ENCODE data around the gene AK2. TPM values are rescaled to one million over a fixed set of nuclear protein-coding genes. Genes with fewer than 3 reads are reported as not detected.

Gene AK2
- total RNA-seq, 2 donors from 2014 or later = 114 to 118 TPM

DNA sequence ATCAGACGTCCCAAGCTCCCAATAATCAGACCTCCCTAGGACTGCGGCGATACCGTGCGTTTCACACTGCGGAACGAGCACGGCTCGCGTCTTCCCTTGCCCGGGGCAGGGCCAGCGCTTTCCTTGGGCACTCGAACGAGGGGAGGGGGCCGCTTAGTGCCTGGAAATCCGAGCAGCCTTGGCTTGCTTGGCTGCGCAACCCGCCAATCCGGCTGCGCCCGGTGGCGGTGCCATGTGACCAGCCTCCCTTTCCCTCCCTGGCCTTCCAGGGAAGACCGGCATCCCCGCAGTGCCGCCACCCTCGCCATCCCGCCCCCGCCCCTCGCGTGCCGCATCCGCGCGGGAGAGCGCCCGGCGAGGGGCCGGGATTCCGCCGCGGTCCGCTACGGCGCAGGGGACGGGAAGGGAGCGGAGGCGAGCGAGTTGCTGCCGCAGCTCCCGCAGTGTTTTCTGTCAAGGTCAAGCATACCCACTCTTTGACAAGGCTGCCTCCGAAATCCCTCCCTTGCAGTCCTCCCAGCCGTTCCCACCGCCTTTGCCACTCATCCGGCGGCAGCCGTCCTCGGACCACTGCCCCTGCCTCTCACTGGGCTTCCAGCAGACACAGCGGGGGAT is 63.8 kb downstream of the AK2 start:
- peak; percentile 94 for DNase-seq
- Histone ChIP-seq H3K27ac (ENCODE audit: low read depth, low read length) (no peak overlapping the region), H3K4me3 (ENCODE audit: low read length) (peak overlapping the region; percentile 80), H3K27me3 (ENCODE audit: control insufficient read depth, insufficient read depth, low read length, poor library complexity, severe bottlenecking) (peaks cover 38% of the 10 kb centered on the region), H3K36me3 (ENCODE audit: control insufficient read depth, insufficient read depth, low read length) (no peaks in the 10 kb centered on the region), H3K4me1 (ENCODE audit: control insufficient read depth, insufficient read depth, low read length) (no peaks in the 10 kb centered on the region), H3K9ac (ENCODE audit: extremely low read depth, low read length, poor library complexity, severe bottlenecking) (peak overlapping the region; percentile 47), H3K9me3 (ENCODE audit: control insufficient read depth, low read length) (no peaks in the 10 kb centered on the region)
- peaks cover 6% of the 10 kb centered on the region for H3K4me1 Mint-ChIP-seq
- peaks cover 2% of the 10 kb centered on the region for H3K36me3 Mint-ChIP-seq (ENCODE audit: low read depth)
- TF ChIP-seq, protein P1, sequence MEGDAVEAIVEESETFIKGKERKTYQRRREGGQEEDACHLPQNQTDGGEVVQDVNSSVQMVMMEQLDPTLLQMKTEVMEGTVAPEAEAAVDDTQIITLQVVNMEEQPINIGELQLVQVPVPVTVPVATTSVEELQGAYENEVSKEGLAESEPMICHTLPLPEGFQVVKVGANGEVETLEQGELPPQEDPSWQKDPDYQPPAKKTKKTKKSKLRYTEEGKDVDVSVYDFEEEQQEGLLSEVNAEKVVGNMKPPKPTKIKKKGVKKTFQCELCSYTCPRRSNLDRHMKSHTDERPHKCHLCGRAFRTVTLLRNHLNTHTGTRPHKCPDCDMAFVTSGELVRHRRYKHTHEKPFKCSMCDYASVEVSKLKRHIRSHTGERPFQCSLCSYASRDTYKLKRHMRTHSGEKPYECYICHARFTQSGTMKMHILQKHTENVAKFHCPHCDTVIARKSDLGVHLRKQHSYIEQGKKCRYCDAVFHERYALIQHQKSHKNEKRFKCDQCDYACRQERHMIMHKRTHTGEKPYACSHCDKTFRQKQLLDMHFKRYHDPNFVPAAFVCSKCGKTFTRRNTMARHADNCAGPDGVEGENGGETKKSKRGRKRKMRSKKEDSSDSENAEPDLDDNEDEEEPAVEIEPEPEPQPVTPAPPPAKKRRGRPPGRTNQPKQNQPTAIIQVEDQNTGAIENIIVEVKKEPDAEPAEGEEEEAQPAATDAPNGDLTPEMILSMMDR (conservative IDR thresholded peaks at IDR 0.05) = no peak
- H3K27ac Mint-ChIP-seq = no peak overlapping the region
- H3K27me3 Mint-ChIP-seq (ENCODE audit: insufficient read depth) = peaks cover 59% of the 10 kb centered on the region
- peak overlapping the region; percentile 53 for H3K4me3 Mint-ChIP-seq
- 2 to 4% methylated on average over 22 to 57 of the region's 58 CpGs for WGBS, 2 experiments (ENCODE audit: insufficient coverage in 1 of 2, insufficient read length in 1 of 2)
- peaks cover 19% of the 10 kb centered on the region for H3K9me3 Mint-ChIP-seq

DNA sequence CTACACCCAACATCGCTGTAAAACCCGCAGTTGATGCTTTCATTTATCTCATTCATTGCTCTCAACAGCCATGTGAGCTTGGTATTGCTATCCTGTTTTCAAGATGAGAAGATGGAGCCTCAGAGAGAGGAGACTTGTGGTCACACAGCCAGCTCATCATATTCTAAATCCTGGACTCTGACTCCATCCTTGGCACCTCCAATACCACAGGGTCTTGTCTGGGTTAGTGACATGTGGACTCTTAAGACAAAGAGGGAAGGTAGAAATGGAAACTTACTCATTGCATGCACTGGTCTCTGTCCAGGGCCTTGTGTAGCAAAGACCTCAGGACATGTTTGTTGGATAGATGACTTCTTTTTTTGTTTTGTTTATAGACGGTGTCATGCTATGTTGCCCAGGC is 65.1 kb downstream of the AK2 start:
- no peak overlapping the region for H3K27ac Mint-ChIP-seq
- H3K4me3 ChIP-seq (ENCODE audit: low read length) = no peak overlapping the region
- peaks cover 6% of the 10 kb centered on the region for H3K4me1 Mint-ChIP-seq
- no peaks in the 10 kb centered on the region for H3K9me3 ChIP-seq (ENCODE audit: control insufficient read depth, low read length)
- peaks cover 2% of the 10 kb centered on the region for H3K36me3 Mint-ChIP-seq (ENCODE audit: low read depth)
- H3K4me3 Mint-ChIP-seq = no peak overlapping the region
- TF ChIP-seq, protein P1 (conservative IDR thresholded peaks at IDR 0.05) = no peak
- peaks cover 65% of the 10 kb centered on the region for H3K27me3 Mint-ChIP-seq (ENCODE audit: insufficient read depth)
- H3K27me3 ChIP-seq (ENCODE audit: control insufficient read depth, insufficient read depth, low read length, poor library complexity, severe bottlenecking) = peaks cover 43% of the 10 kb centered on the region
- WGBS, 2 experiments (ENCODE audit: insufficient coverage in 1 of 2, insufficient read length in 1 of 2) = 94 to 96% methylated on average over 3 of the region's 3 CpGs
- H3K27ac ChIP-seq (ENCODE audit: low read depth, low read length) = no peak overlapping the region
- H3K9me3 Mint-ChIP-seq = peaks cover 17% of the 10 kb centered on the region
- DNase-seq = no peak
- no peak overlapping the region for H3K9ac ChIP-seq (ENCODE audit: extremely low read depth, low read length, poor library complexity, severe bottlenecking)
- no peaks in the 10 kb centered on the region for H3K36me3 ChIP-seq (ENCODE audit: control insufficient read depth, insufficient read depth, low read length)
- H3K4me1 ChIP-seq (ENCODE audit: control insufficient read depth, insufficient read depth, low read length) = no peaks in the 10 kb centered on the region

DNA sequence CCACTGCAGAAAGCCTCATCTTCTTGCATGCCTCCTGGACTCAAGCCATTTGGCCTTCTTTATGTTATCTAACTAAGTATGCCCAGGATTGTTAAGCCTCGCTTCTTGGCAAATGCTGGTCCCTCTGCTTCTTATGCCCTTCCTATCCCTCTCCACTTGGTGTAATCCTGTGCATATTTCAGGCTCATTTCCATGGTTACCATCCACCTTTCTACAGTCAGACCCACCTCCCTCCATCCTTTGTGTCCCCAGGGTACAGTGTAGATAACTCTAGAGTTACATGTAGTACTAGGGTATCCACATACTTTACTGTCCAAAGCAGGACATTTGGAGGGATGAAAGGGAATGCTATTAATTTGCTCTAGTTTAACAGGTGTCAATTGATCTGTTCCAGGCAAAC is 65.5 kb downstream of the AK2 start:
- Histone ChIP-seq H3K27me3 (ENCODE audit: control insufficient read depth, insufficient read depth, low read length, poor library complexity, severe bottlenecking) (peaks cover 43% of the 10 kb centered on the region), H3K4me1 (ENCODE audit: control insufficient read depth, insufficient read depth, low read length) (no peaks in the 10 kb centered on the region), H3K9ac (ENCODE audit: extremely low read depth, low read length, poor library complexity, severe bottlenecking) (no peak overlapping the region), H3K27ac (ENCODE audit: low read depth, low read length) (no peak overlapping the region), H3K9me3 (ENCODE audit: control insufficient read depth, low read length) (no peaks in the 10 kb centered on the region), H3K4me3 (ENCODE audit: low read length) (no peak overlapping the region), H3K36me3 (ENCODE audit: control insufficient read depth, insufficient read depth, low read length) (no peaks in the 10 kb centered on the region)
- Mint-ChIP-seq H3K36me3 (ENCODE audit: low read depth) (peaks cover 2% of the 10 kb centered on the region), H3K4me1 (peaks cover 6% of the 10 kb centered on the region), H3K27me3 (ENCODE audit: insufficient read depth) (peaks cover 68% of the 10 kb centered on the region), H3K4me3 (no peak overlapping the region), H3K27ac (no peak overlapping the region), H3K9me3 (peaks cover 14% of the 10 kb centered on the region)
- TF ChIP-seq, protein P1 (conservative IDR thresholded peaks at IDR 0.05) = no peak
- no peak for DNase-seq
- 95 to 100% methylated on average over 1 of the region's 1 CpG for WGBS, 2 experiments (ENCODE audit: insufficient coverage in 1 of 2, insufficient read length in 1 of 2)
